IMR-90 (cell line): ENCODE measurements around the gene CTIF. TPM values are rescaled to one million over a fixed set of nuclear protein-coding genes. Genes with fewer than 3 reads are reported as not detected.
A peak's percentile ranks its signal among the peaks of the same experiment; 100 is the strongest.

Experiments used
- ATAC-seq: fragments of 200-7000 bp; cut with Tn5 transposase; 2 replicates; pipeline ENCODE4 v1.9.1; 2020; ENCODE audit warnings: low read depth, mild to moderate bottlenecking, moderate library complexity
- BruUV-seq: library from RNA; stranded (reverse); fragments of 400-500 nt; replicated peaks from 2 replicates; lab custom pipeline; 2021; lab: Mats Ljungman, UMichigan
- CTCF ChIA-PET: fragments of 300-600 bp; formaldehyde crosslinking; extraction: SDS; loops from one replicate; lab custom pipeline; 2021; ENCODE audit warnings: antibody characterized with exemption; lab: Yijun Ruan, JAX
- POLR2A ChIA-PET: fragments of 300-600 bp; sonication (Branson Sonifier 250); formaldehyde crosslinking; loops from one replicate; lab custom pipeline; 2022; ENCODE audit warnings: antibody characterized with exemption; ENCODE audit not compliant: unreplicated experiment; lab: Charles Lee
- DNase-seq: peaks from one replicate; pipeline ENCODE4 v3.0.0; 2013
- H2AFZ ChIP-seq: replicated peaks from 2 replicates; pipeline ENCODE3; 2013; ENCODE audit warnings: low read length, mild to moderate bottlenecking; ENCODE audit not compliant: poor library complexity
- H2AK5ac ChIP-seq: 2 replicates; pipeline ENCODE4 v1.6.1; 2013; ENCODE audit warnings: low read depth, low read length, inconsistent platforms
- H2AK9ac ChIP-seq: replicated peaks from 2 replicates; pipeline ENCODE3; 2013; ENCODE audit warnings: mild to moderate bottlenecking, low read depth, low read length, moderate library complexity; ENCODE audit not compliant: poor library complexity
- H2BK120ac ChIP-seq: 2 replicates; pipeline ENCODE4 v1.6.1; 2013; ENCODE audit warnings: low read depth, low read length, inconsistent platforms
- H2BK15ac ChIP-seq: 3 replicates; pipeline ENCODE4 v1.6.1; 2013; ENCODE audit warnings: low read depth, low read length, inconsistent platforms
- H2BK20ac ChIP-seq: 2 replicates; pipeline ENCODE4 v1.6.1; 2013; ENCODE audit warnings: low read depth, mild to moderate bottlenecking, inconsistent platforms, low read length, moderate library complexity
- H2BK5ac ChIP-seq: 2 replicates; pipeline ENCODE4 v1.6.1; 2013; ENCODE audit warnings: mild to moderate bottlenecking, low read depth, low read length, inconsistent platforms; ENCODE audit not compliant: poor library complexity, severe bottlenecking
- H3K14ac ChIP-seq: replicated peaks from 2 replicates; pipeline ENCODE4 v1.6.1; 2013; ENCODE audit warnings: low read depth, low read length, inconsistent platforms
- H3K18ac ChIP-seq: 2 replicates; pipeline ENCODE4 v1.6.1; 2013; ENCODE audit warnings: low read depth, low read length, control low read depth
- H3K23ac ChIP-seq: 2 replicates; pipeline ENCODE4 v1.6.1; 2013; ENCODE audit warnings: low read depth, low read length, inconsistent platforms
- H3K27ac ChIP-seq: 2 replicates; pipeline ENCODE4 v1.5.1; 2013; ENCODE audit warnings: mild to moderate bottlenecking, control low read depth, low read length; ENCODE audit not compliant: insufficient read depth
- H3K27me3 ChIP-seq: 2 replicates; pipeline ENCODE4 v1.6.1; 2013; ENCODE audit warnings: low read length; ENCODE audit not compliant: control insufficient read depth, insufficient read depth
- H3K36me3 ChIP-seq: 2 replicates; pipeline ENCODE4 v1.6.1; 2013; ENCODE audit warnings: low read length, mixed read lengths; ENCODE audit not compliant: control insufficient read depth, insufficient read depth
- H3K4ac ChIP-seq: 2 replicates; pipeline ENCODE4 v1.6.1; 2013; ENCODE audit warnings: low read depth, low read length, inconsistent platforms
- H3K4me1 ChIP-seq: 2 replicates; pipeline ENCODE4 v1.6.1; 2013; ENCODE audit warnings: low read length, mixed read lengths; ENCODE audit not compliant: control insufficient read depth, insufficient read depth
- H3K4me2 ChIP-seq: 2 replicates; pipeline ENCODE4 v1.6.1; 2013; ENCODE audit warnings: low read depth, mild to moderate bottlenecking, control low read depth, low read length, moderate library complexity
- H3K4me3 ChIP-seq: 2 replicates; pipeline ENCODE4 v1.5.1; 2013; ENCODE audit warnings: low read depth, mild to moderate bottlenecking, control low read depth, low read length, moderate library complexity; ENCODE audit not compliant: insufficient read depth
- H3K56ac ChIP-seq: 2 replicates; pipeline ENCODE4 v1.6.1; 2013; ENCODE audit warnings: low read length, inconsistent platforms; ENCODE audit not compliant: insufficient read depth; ENCODE audit errors: extremely low read depth
- H3K79me1 ChIP-seq, 2 experiments: 2 replicates each; pipeline ENCODE4 v1.6.1; 2013; ENCODE audit warnings: low read length in 2 of 2, inconsistent platforms in 1 of 2, low read depth in 1 of 2
- H3K9ac ChIP-seq: 2 replicates; pipeline ENCODE4 v1.6.1; 2013; ENCODE audit warnings: low read depth, low read length, control low read depth
- H3K9me1 ChIP-seq: 2 replicates; pipeline ENCODE4 v1.6.1; 2013; ENCODE audit warnings: low read length, inconsistent platforms; ENCODE audit not compliant: insufficient read depth
- H3K9me3 ChIP-seq: 2 replicates; pipeline ENCODE4 v1.6.1; 2013; ENCODE audit warnings: low read length; ENCODE audit not compliant: control insufficient read depth, insufficient read depth
- H4K20me1 ChIP-seq: 2 replicates; pipeline ENCODE4 v1.6.1; 2013; ENCODE audit warnings: low read length, inconsistent platforms; ENCODE audit not compliant: insufficient read depth
- H4K5ac ChIP-seq: 2 replicates; pipeline ENCODE4 v1.6.1; 2013; ENCODE audit warnings: mild to moderate bottlenecking, low read depth, low read length, control low read depth
- H4K8ac ChIP-seq, 2 experiments: 2 replicates each; pipeline ENCODE4 v1.6.1; 2013; ENCODE audit warnings: low read depth in 2 of 2, low read length in 2 of 2, control low read depth in 1 of 2, inconsistent platforms in 1 of 2
- H4K91ac ChIP-seq: 2 replicates; pipeline ENCODE4 v1.6.1; 2013; ENCODE audit warnings: low read depth, low read length, inconsistent platforms; ENCODE audit not compliant: insufficient read depth
- BHLHE40 ChIP-seq: fragments of 150-350 bp; IDR thresholded peaks from 2 replicates; pipeline ENCODE4 v1.6.1; 2016; ENCODE audit warnings: mild to moderate bottlenecking, low read depth, low read length
- CEBPB ChIP-seq: IDR thresholded peaks from 2 replicates; pipeline ENCODE4 v1.6.1; 2012; ENCODE audit warnings: low read depth, low read length, improper control_type of control experiment
- CHD1 ChIP-seq: IDR thresholded peaks from 2 replicates; pipeline ENCODE4 v1.6.1; 2012; ENCODE audit warnings: low read depth, low read length, improper control_type of control experiment
- CTCF ChIP-seq: conservative IDR thresholded peaks from 2 replicates; pipeline ENCODE4 v1.5.1; 2012; ENCODE audit warnings: mild to moderate bottlenecking, low read depth, low read length, improper control_type of control experiment
- ELK1 ChIP-seq: fragments of 150-350 bp; IDR thresholded peaks from 2 replicates; pipeline ENCODE4 v1.6.1; 2016; ENCODE audit warnings: low read depth, mild to moderate bottlenecking, low read length, moderate library complexity, borderline replicate concordance
- FOS ChIP-seq: fragments of 150-350 bp; IDR thresholded peaks from 2 replicates; pipeline ENCODE4 v1.6.1; 2016; ENCODE audit warnings: low read depth, low read length
- MAFK ChIP-seq: IDR thresholded peaks from 2 replicates; pipeline ENCODE4 v1.6.1; 2012; ENCODE audit warnings: low read depth, low read length, improper control_type of control experiment
- MAZ ChIP-seq: IDR thresholded peaks from 2 replicates; pipeline ENCODE4 v1.6.1; 2012; ENCODE audit warnings: low read depth, mild to moderate bottlenecking, low read length, improper control_type of control experiment, moderate library complexity, borderline replicate concordance
- MXI1 ChIP-seq: IDR thresholded peaks from 2 replicates; pipeline ENCODE4 v1.6.1; 2012; ENCODE audit warnings: low read depth, mild to moderate bottlenecking, low read length, moderate library complexity, borderline replicate concordance
- NFE2L2 ChIP-seq: fragments of 150-350 bp; IDR thresholded peaks from 2 replicates; pipeline ENCODE4 v1.6.1; 2016; ENCODE audit warnings: low read depth, mild to moderate bottlenecking, low read length
- POLR2A ChIP-seq: IDR thresholded peaks from 2 replicates; pipeline ENCODE4 v1.6.1; 2012; ENCODE audit warnings: mild to moderate bottlenecking, low read depth, low read length
- RAD21 ChIP-seq: IDR thresholded peaks from 2 replicates; pipeline ENCODE4 v1.6.1; 2012; ENCODE audit warnings: low read length, improper control_type of control experiment
- RCOR1 ChIP-seq: IDR thresholded peaks from 2 replicates; pipeline ENCODE4 v1.6.1; 2012; ENCODE audit warnings: mild to moderate bottlenecking, low read length, improper control_type of control experiment; ENCODE audit not compliant: insufficient replicate concordance
- RFX5 ChIP-seq: IDR thresholded peaks from 2 replicates; pipeline ENCODE4 v1.8.0; 2012; ENCODE audit warnings: low read depth, mild to moderate bottlenecking, low read length, moderate library complexity
- SMC3 ChIP-seq: fragments of 150-350 bp; IDR thresholded peaks from 2 replicates; pipeline ENCODE4 v1.6.1; 2016; ENCODE audit warnings: low read depth, mild to moderate bottlenecking, antibody characterized with exemption, low read length, moderate library complexity
- USF2 ChIP-seq: fragments of 150-350 bp; IDR thresholded peaks from 2 replicates; pipeline ENCODE4 v1.6.1; 2017; ENCODE audit warnings: mild to moderate bottlenecking, antibody characterized with exemption, low read length, low read depth
- WGBS, 2 experiments: methylation state at CpG; one replicate each; pipeline versions ENCODE4 v1.1.5 to v1.1.7; 2013; ENCODE audit warnings: missing lambda C conversion rate in 2 of 2; ENCODE audit not compliant: insufficient read length in 1 of 2; ENCODE audit errors: extremely low coverage in 2 of 2; 5-methylcytosine and 5-hydroxymethylcytosine counted together
- dilution Hi-C: fragments of 300-500 bp; cut with HindIII; formaldehyde crosslinking; loops from one replicate; pipeline ENCODE4 v1.14.3; 2018; ENCODE audit warnings: low sequenced_read_pairs; ENCODE audit not compliant: unreplicated experiment
- in situ Hi-C: fragments of 300-500 bp; cut with MboI; formaldehyde crosslinking; loops from 3 replicates; pipeline ENCODE4 v1.14.3; 2019; ENCODE audit warnings: low sequenced_read_pairs, inconsistent platforms, mixed read lengths
- intact Hi-C: fragments of 100-400 bp; cut with micrococcal nuclease; formaldehyde crosslinking; loops from 2 replicates; pipeline ENCODE4 v1.10.0; 2022
- polyA plus RNA-seq, 3 experiments: library from polyadenylated mRNA; depleted of rRNA; stranded (reverse); fragments of >200 nt; gene quantifications; 2 replicates each; pipeline ENCODE4 v1.2.3, GENCODE V29; 2012; ENCODE audit warnings: low replicate concordance in 1 of 3
- total RNA-seq: library from RNA; depleted of rRNA; stranded (reverse); fragments of >200 nt; gene quantifications from 2 replicates; pipeline ENCODE4 v1.2.3, GENCODE V29; 2012

CTIF gene
- total and polyA plus RNA-seq, 2 of the 4 experiments (the other 2 are of a cell fraction), result 25.1 to 57.0 TPM

- H2BK5ac ChIP-seq, result no peak overlapping the region
- DNase-seq, result peak; percentile 83
- in situ Hi-C loops, result loop anchor here (5.0 to 25.0 kb wide), 2 partner anchors 52 to 403 kb away; no protein-coding TSS in a partner anchor
- peak overlapping the region; percentile 74 for H2AFZ ChIP-seq
- peaks cover 0 to 22% of the 10 kb centered on the region in 2 experiments; a peak in 3 of 4 replicates for H3K79me1 ChIP-seq
- no peaks in the 10 kb centered on the region for H4K20me1 ChIP-seq
- H2BK15ac ChIP-seq, result peak overlapping the region; percentile 76; the same call in 2 of the 3 replicates
- peak overlapping the region; percentile 11 to 87; a peak in 3 of 4 replicates for H4K8ac ChIP-seq
- H3K9ac ChIP-seq, result no peak overlapping the region
- ChIA-PET CTCF (no interaction called here), POLR2A (no interaction called here)
- H2AK9ac ChIP-seq, result peak overlapping the region; percentile 66
- no peak overlapping the region for H3K18ac ChIP-seq
- H3K14ac ChIP-seq, result peak overlapping the region; percentile 97
- H3K4me2 ChIP-seq, result no peak overlapping the region
- H3K4me3 ChIP-seq, result no peak overlapping the region
- peak; percentile 56 for TF ChIP-seq FOS
- no peak for TF ChIP-seq MXI1
- TF ChIP-seq MAZ, result no peak
- no peak for TF ChIP-seq RFX5
- no peak for TF ChIP-seq NFE2L2
- TF ChIP-seq RCOR1, result no peak
- no peak for TF ChIP-seq CTCF
- TF ChIP-seq MAFK, result no peak
- TF ChIP-seq CHD1, result no peak
- TF ChIP-seq CEBPB, result no peak
- TF ChIP-seq ELK1, result no peak
- TF ChIP-seq RAD21, result no peak
- TF ChIP-seq SMC3, result no peak
- no peak for TF ChIP-seq POLR2A
- no peak for TF ChIP-seq USF2
- TF ChIP-seq BHLHE40, result 0 out of 2 replicates have a peak, but pooled peaks have one; percentile 34
- H2BK20ac ChIP-seq, result peak overlapping the region; percentile 92
- H3K9me1 ChIP-seq, result peaks cover 32% of the 10 kb centered on the region
- peak overlapping the region; percentile 74; the same call in 1 of the 2 replicates for H2AK5ac ChIP-seq
- no TSS peak for BruUV-seq
- intact Hi-C loops, result no loop called here
- no peaks in the 10 kb centered on the region for H3K36me3 ChIP-seq
- no CpG with 5 or more reads among the region's 3 CpGs for WGBS, 2 experiments
- peaks cover 20% of the 10 kb centered on the region for H3K4me1 ChIP-seq
- H2BK120ac ChIP-seq, result peak overlapping the region; percentile 97
- peak overlapping the region; percentile 86 for H3K23ac ChIP-seq
- H3K27me3 ChIP-seq, result no peaks in the 10 kb centered on the region
- peak; percentile 18 for ATAC-seq
- peak overlapping the region; percentile 83 for H4K91ac ChIP-seq
- H3K27ac ChIP-seq, result no peak overlapping the region
- no peak overlapping the region; the same call in 1 of the 2 replicates for H3K56ac ChIP-seq
- H3K9me3 ChIP-seq, result no peaks in the 10 kb centered on the region
- H4K5ac ChIP-seq, result peak overlapping the region; percentile 33; the same call in 1 of the 2 replicates
- H3K4ac ChIP-seq, result peak overlapping the region; percentile 94
- dilution Hi-C loops, result no loop called here
Observed at GRCh38 chr18:48534364-48534763, 4.5 kb upstream of the CTIF start.
